GM12875 (cell line): ENCODE results near the gene IDS.
A peak's percentile ranks its signal among the peaks of the same experiment; 100 is the strongest.
"Not testable (repeated sequence)": the region's sequence is repeated elsewhere in the genome, so short reads cannot be mapped to it uniquely, and the experiment has no call there.

ENCODE experiments used
- H3K4me3 ChIP-seq: one replicate; pipeline ENCODE4 v1.5.1; 2011; ENCODE audit warnings: low read depth, low read length, control low read depth
- TF ChIP-seq, protein P1 (sequence below): IDR thresholded peaks from 2 replicates; pipeline ENCODE4 v1.5.1; 2011; ENCODE audit warnings: low read depth, mild to moderate bottlenecking, control low read depth, inconsistent platforms, low read length, moderate library complexity, borderline replicate concordance; ENCODE audit not compliant: insufficient read depth

The IDS gene

GRCh38 chrX:149512225-149512885 lies 7.2 kb upstream of the IDS start:
- no peak overlapping the region for H3K4me3 ChIP-seq
- TF ChIP-seq, protein P1, sequence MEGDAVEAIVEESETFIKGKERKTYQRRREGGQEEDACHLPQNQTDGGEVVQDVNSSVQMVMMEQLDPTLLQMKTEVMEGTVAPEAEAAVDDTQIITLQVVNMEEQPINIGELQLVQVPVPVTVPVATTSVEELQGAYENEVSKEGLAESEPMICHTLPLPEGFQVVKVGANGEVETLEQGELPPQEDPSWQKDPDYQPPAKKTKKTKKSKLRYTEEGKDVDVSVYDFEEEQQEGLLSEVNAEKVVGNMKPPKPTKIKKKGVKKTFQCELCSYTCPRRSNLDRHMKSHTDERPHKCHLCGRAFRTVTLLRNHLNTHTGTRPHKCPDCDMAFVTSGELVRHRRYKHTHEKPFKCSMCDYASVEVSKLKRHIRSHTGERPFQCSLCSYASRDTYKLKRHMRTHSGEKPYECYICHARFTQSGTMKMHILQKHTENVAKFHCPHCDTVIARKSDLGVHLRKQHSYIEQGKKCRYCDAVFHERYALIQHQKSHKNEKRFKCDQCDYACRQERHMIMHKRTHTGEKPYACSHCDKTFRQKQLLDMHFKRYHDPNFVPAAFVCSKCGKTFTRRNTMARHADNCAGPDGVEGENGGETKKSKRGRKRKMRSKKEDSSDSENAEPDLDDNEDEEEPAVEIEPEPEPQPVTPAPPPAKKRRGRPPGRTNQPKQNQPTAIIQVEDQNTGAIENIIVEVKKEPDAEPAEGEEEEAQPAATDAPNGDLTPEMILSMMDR, result peak; percentile 66; the same call in 1 of the 2 replicates

GRCh38 chrX:149511081-149511480 lies 6.0 kb upstream of the IDS start:
- TF ChIP-seq, protein P1, result no peak
- no peak overlapping the region for H3K4me3 ChIP-seq

GRCh38 chrX:149510386-149510785 lies 5.3 kb upstream of the IDS start:
- TF ChIP-seq, protein P1, result peak; percentile 26; the same call in 1 of the 2 replicates

GRCh38 chrX:149508467-149508866 lies 3.4 kb upstream of the IDS start:
- H3K4me3 ChIP-seq, result no peak overlapping the region
- TF ChIP-seq, protein P1, result no peak

More at GRCh38 chrX:149510386-149510785, 5.3 kb upstream of the IDS start:
- H3K4me3 ChIP-seq, result no peak overlapping the region

DNA sequence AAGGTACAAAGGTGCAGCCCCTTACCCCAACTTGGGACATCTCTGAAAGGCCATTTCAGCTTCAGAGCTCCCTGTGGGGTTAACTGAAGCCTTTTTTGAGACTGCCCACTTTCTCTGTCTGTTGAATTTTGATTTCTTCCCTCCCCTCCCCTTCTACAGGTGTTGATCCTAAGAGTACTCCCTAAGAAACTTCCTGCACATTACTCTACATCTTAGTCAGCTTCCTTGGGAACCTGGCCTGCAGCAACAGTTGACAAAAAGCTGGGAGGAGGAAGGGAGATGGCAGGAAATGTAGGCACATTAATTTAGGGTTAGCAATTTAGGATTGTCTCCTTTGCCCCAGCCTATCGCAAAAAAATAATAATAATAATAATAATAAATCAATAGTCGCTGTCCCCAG lies 1.2 kb upstream of the IDS start:
- TF ChIP-seq, protein P1, result no peak
- no peak overlapping the region for H3K4me3 ChIP-seq

DNA sequence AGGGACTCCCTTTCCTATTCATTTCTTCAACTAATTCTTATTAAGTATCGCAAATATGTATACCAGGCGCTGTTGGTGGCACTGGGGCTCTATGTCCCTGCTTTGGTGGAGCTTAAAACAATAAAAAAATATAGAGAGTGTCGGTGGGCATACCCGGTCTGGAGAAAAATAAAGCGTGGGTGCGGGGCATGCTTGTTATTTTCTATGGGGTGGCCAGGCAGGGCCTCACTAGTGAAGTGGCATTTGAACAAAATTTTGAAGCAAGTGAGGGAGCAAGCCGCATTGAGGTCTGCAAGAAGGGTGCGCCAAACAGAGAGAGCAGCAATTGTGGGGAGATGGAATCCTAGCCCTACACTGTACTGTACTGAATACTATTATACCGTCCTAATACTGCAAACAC lies 565 bp upstream of the IDS start:
- TF ChIP-seq, protein P1, result no peak
- no peak overlapping the region for H3K4me3 ChIP-seq

DNA sequence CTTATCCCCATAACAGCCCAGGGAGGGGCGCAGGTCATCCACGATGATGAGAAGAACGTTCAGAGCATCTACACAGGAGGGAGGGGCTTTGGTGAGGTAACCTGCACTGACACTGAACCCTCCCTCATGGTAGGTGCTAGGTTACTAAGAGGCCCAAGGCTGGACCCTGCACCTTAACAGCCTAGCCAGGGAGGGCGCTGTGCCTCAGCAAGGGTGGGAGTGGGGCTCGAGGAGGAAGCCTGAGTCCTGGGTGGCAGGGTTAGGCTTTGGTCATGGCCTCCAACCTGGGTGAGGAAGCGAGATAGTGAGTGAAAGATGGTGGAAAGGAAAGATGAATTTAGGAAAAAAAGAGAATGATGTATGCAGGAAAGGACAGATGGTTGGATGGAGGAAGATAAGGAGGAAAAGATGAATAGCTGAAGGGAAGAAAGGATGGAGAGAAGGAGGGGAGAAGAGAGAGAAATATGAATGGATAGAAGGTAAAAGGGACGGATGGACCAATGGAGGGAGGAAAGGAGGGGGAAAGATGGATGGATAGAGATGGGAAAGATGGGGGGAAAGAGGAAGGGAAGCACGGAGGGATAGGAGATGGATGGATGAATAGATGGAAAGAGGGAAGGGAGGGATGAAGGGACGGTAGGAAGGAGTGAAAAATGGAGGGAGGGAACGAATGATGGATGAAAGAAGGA lies 736 bp downstream of the IDS start:
- peak overlapping the region; percentile 77 for H3K4me3 ChIP-seq
- TF ChIP-seq, protein P1, result peak; percentile 64; the same call in 1 of the 2 replicates

DNA sequence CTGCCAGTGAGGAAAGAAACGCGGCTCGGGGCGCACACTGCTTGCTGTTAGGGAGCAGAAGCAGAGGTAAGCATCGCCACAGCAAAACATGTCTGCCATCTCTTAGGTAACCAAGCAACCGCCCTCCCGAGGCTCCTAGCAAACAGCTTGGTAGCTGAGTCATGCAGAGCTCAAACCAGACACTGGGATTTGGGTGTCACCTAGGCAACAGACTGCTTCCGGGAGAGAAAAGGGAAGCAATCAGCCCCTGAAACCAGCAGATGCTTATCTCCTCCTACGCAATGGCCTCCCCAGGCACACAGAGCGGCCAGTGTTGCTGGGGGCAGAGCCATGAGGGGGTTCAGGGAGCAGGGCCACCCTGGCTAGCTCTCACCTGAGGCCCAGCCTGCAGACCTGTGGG lies 1.7 kb downstream of the IDS start:
- not testable (repeated sequence) for H3K4me3 ChIP-seq

DNA sequence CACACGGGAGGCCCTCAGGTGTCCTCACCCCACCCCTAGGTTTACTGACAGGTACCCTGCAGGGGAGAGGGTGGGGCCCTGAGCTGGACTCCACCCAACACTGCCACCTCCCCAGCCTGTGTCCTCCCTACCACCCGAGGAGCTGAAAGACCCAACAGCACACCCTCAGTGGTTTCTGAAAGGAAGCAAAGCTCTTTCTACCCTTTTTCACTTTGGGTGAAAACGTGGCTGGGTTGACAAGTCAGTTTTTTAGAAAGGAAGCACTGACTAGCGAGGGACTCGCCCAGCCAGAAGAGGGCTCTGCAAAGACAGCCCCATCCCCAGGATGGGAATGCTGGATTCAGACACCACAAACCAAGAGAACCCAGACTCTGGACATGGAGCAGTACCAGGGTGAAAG lies 2.2 kb downstream of the IDS start:
- not testable (repeated sequence) for H3K4me3 ChIP-seq
